DOHH2 (cell line): ENCODE data around the gene MAPRE3.
A peak's percentile ranks its signal among the peaks of the same experiment; 100 is the strongest.

Experiments used
- H3F3A ChIP-seq: fragments of 200-600 bp; sonication (generic), shearing (Covaris generic); 2 replicates; pipeline ENCODE4 v1.6.0; 2016; ENCODE audit warnings: antibody characterized with exemption, mild to moderate bottlenecking; ENCODE audit not compliant: control insufficient read depth, insufficient read depth
- H3K27ac ChIP-seq: fragments of 200-600 bp; sonication (generic); 2 replicates; pipeline ENCODE4 v1.5.1; 2014; ENCODE audit warnings: low read depth, mild to moderate bottlenecking, low read length, moderate library complexity
- H3K27me3 ChIP-seq: fragments of 200-600 bp; sonication (generic); 2 replicates; pipeline ENCODE4 v1.6.1; 2014; ENCODE audit warnings: mild to moderate bottlenecking, low read length, mixed read lengths; ENCODE audit not compliant: control insufficient read depth
- H3K36me3 ChIP-seq: fragments of 200-600 bp; sonication (generic); 2 replicates; pipeline ENCODE4 v1.6.1; 2014; ENCODE audit warnings: mild to moderate bottlenecking, low read length, moderate library complexity, mixed read lengths; ENCODE audit not compliant: control insufficient read depth
- H3K4me1 ChIP-seq: fragments of 200-600 bp; sonication (generic); 2 replicates; pipeline ENCODE4 v1.6.1; 2014; ENCODE audit warnings: mild to moderate bottlenecking, low read length, mixed read lengths; ENCODE audit not compliant: control insufficient read depth
- H3K4me2 ChIP-seq: fragments of 200-600 bp; sonication (generic); 2 replicates; pipeline ENCODE4 v1.6.0; 2014; ENCODE audit warnings: mild to moderate bottlenecking, low read length, moderate library complexity
- H3K4me3 ChIP-seq: fragments of 200-600 bp; sonication (generic); 2 replicates; pipeline ENCODE4 v1.5.1; 2014; ENCODE audit warnings: mild to moderate bottlenecking, low read length, mixed read lengths
- H3K79me2 ChIP-seq: fragments of 200-600 bp; sonication (generic); 2 replicates; pipeline ENCODE4 v1.6.1; 2014; ENCODE audit warnings: mild to moderate bottlenecking, low read length, mixed read lengths; ENCODE audit not compliant: control insufficient read depth
- H3K9me2 ChIP-seq: fragments of 200-600 bp; sonication (generic); replicated peaks from 2 replicates; pipeline ENCODE4 v1.6.1; 2014; ENCODE audit warnings: mild to moderate bottlenecking, low read length, mixed read lengths; ENCODE audit not compliant: control insufficient read depth
- H3K9me3 ChIP-seq: fragments of 200-600 bp; sonication (generic); 2 replicates; pipeline ENCODE4 v1.6.1; 2014; ENCODE audit warnings: antibody characterized with exemption, low read length, mixed read lengths; ENCODE audit not compliant: control insufficient read depth, insufficient read depth
- H4K20me1 ChIP-seq: fragments of 200-600 bp; sonication (generic); 2 replicates; pipeline ENCODE4 v1.6.0; 2014; ENCODE audit warnings: low read depth, mild to moderate bottlenecking, antibody characterized with exemption, low read length, moderate library complexity; ENCODE audit not compliant: control insufficient read depth, insufficient read depth
- EZH2phosphoT487 ChIP-seq: fragments of 200-600 bp; sonication (generic); IDR thresholded peaks from 2 replicates; pipeline ENCODE4 v1.6.1; 2017; ENCODE audit warnings: borderline replicate concordance, mild to moderate bottlenecking, antibody characterized with exemption, low read length, moderate library complexity, mixed read lengths
- TF ChIP-seq, protein P1 (sequence below): fragments of 200-600 bp; sonication (generic); IDR thresholded peaks from one replicate; pipeline ENCODE4 v1.5.1; 2014; ENCODE audit warnings: antibody characterized with exemption, mild to moderate bottlenecking, low read depth, low read length; ENCODE audit not compliant: poor library complexity, severe bottlenecking

Gene MAPRE3

DNA sequence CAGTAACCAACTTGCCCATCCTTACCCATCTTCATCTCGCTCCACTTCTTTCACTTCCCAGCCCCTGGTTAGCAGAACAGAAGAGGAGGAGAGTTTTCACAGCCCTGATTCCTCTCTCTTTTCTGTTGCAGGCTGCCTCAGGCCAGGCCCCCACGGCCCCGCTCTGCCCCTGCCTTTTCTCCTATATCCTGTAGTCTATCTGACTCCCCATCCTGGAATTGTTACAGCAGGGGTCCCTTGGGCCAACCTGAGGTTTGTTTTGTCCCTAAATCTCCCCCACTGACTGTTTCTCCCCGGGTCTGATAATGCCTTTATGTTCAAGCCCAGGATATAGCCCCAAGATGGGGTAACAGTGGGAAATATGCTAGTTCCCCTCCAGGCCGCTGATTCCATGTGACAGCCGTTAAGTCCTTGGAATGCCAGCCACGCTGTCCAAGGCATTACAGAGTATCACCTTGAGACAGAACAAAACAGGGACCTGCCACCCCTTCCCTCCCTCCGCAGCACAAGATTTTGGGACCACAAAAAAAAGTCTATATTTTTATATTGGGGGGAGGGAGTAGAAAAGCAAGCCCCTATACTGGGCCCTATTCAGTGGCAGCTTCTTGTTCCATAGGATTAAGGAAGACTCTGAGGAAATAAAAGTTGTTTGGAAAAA lies 99.7 kb downstream of the MAPRE3 start:
- Histone ChIP-seq H3K36me3 (peaks cover 50% of the 10 kb centered on the region), H4K20me1 (no peaks in the 10 kb centered on the region)

DNA sequence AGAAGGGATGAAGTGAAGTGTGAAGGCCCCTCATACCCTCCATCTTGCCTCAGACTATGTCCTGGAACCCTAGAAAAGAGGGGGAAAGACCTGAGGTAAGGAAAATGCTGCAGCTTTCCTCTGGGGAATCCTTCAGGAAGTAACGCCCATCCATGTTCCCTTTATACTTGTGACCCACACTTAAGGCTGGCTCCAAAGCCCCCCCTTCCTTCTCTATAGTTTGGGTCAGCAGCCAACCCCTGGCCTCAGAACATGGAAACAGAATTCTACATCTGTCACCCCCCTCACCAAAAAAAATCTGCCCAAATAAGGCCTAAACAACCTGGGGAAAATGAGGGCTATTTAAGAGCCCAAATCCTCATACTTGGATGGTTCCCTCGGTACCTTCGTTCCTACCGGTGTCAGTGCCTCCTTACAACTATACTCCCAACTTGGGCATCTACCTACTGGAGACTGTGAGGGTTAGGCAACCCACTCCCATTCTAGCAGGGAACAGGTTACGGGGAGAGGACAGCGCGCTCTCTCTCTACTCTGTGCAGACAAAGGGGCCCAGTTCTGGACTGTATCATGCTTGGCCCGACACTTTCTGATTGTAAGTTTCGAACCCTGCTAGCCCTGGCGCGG lies 100.3 kb downstream of the MAPRE3 start:
- H4K20me1 ChIP-seq: no peaks in the 10 kb centered on the region
- H3K4me3 ChIP-seq: peak overlapping the region; percentile 86
- peak overlapping the region; percentile 74 for H3K4me2 ChIP-seq
- H3K9me3 ChIP-seq: no peaks in the 10 kb centered on the region
- peaks cover 34% of the 10 kb centered on the region for H3K79me2 ChIP-seq
- peak overlapping the region; percentile 37 for H3K27ac ChIP-seq
- H3F3A ChIP-seq: 0 out of 2 replicates have a peak, but pooled peaks cover 7% of the 10 kb centered on the region
- H3K27me3 ChIP-seq: no peaks in the 10 kb centered on the region
- no peak for TF ChIP-seq EZH2phosphoT487
- TF ChIP-seq, protein P1, sequence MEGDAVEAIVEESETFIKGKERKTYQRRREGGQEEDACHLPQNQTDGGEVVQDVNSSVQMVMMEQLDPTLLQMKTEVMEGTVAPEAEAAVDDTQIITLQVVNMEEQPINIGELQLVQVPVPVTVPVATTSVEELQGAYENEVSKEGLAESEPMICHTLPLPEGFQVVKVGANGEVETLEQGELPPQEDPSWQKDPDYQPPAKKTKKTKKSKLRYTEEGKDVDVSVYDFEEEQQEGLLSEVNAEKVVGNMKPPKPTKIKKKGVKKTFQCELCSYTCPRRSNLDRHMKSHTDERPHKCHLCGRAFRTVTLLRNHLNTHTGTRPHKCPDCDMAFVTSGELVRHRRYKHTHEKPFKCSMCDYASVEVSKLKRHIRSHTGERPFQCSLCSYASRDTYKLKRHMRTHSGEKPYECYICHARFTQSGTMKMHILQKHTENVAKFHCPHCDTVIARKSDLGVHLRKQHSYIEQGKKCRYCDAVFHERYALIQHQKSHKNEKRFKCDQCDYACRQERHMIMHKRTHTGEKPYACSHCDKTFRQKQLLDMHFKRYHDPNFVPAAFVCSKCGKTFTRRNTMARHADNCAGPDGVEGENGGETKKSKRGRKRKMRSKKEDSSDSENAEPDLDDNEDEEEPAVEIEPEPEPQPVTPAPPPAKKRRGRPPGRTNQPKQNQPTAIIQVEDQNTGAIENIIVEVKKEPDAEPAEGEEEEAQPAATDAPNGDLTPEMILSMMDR: no peak
- H3K4me1 ChIP-seq: peaks cover 51% of the 10 kb centered on the region
- peaks cover 46% of the 10 kb centered on the region for H3K36me3 ChIP-seq
- H3K9me2 ChIP-seq: no peaks in the 10 kb centered on the region

More for the DNA sequence above, 99.7 kb downstream of the MAPRE3 start:
- no peak overlapping the region for H3K27ac ChIP-seq
- H3K79me2 ChIP-seq: peaks cover 34% of the 10 kb centered on the region
- H3K4me3 ChIP-seq: peak overlapping the region; percentile 86
- no peaks in the 10 kb centered on the region for H3K27me3 ChIP-seq
- TF ChIP-seq, protein P1: no peak
- no peak for TF ChIP-seq EZH2phosphoT487
- no peaks in the 10 kb centered on the region for H3K9me2 ChIP-seq
- H3K4me1 ChIP-seq: peaks cover 44% of the 10 kb centered on the region
- no peaks in the 10 kb centered on the region for H3K9me3 ChIP-seq
- 0 out of 2 replicates have a peak, but pooled peaks cover 7% of the 10 kb centered on the region for H3F3A ChIP-seq
- peak overlapping the region; percentile 74 for H3K4me2 ChIP-seq

DNA sequence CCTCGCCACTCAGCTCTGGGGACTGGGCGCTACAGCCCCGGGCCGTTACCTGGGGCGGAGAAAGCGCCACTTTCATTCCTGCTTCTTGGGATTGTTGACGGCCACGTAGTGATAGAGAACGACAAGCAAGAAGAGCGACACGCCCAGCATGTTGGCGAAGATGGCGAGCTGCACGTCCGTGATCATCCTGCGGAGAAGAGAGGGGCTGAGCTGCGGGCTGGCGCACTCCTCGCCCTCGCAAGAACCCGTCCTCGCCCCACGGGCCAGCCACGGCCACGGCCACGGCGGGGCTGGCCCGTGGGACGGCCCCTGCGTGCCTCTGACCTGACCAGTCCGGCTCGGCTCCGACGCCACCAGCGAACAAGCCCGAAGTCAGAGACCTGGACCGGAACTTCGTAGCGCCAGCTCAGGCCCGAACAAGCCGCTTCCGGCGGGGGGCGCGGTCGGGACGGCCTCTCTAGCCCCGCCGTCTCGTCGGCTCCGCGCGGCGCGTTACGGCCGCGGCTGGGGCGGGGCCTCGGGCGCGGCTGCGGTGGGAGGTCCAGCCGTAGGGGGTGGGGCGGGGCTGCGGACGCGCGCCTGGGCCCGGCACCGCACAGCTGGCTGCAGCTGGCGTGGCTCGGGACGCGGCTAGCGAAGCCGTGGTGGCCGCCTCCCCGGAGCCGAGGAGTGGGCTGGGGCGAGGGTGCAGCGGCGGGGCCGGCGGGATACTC lies 101.0 kb downstream of the MAPRE3 start, which contains the start of gene OST4:
Gene OST4, minus strand, starts transcription at position 378 of the 713 bp plus-strand sequence.
- no peak for TF ChIP-seq EZH2phosphoT487
- TF ChIP-seq, protein P1: peak; percentile 35
- peak within 1 kb of the TSS; percentile 37 for H3K27ac ChIP-seq
- H3K79me2 ChIP-seq: peaks cover 34% of the 10 kb centered on the region
- H3K9me2 ChIP-seq: no peaks in the 10 kb centered on the region
- no peaks in the 10 kb centered on the region for H4K20me1 ChIP-seq
- H3F3A ChIP-seq: peaks cover 13% of the 10 kb centered on the region; the same call in 1 of the 2 replicates
- H3K4me1 ChIP-seq: peaks cover 58% of the 10 kb centered on the region
- peaks cover 43% of the 10 kb centered on the region for H3K36me3 ChIP-seq
- H3K4me2 ChIP-seq: peak within 1 kb of the TSS; percentile 74
- H3K9me3 ChIP-seq: no peaks in the 10 kb centered on the region
- peak within 1 kb of the TSS; percentile 86 for H3K4me3 ChIP-seq
- no peaks in the 10 kb centered on the region for H3K27me3 ChIP-seq
